Transverse colon (tissue), 4 donors: ENCODE measurements around the gene TAF1D. TPM values are rescaled to one million over a fixed set of nuclear protein-coding genes. Genes with fewer than 3 reads are reported as not detected.
"Not testable (repeated sequence)": the region's sequence is repeated elsewhere in the genome, so short reads cannot be mapped to it uniquely, and the experiment has no call there.

Source experiments
- DNase-seq: peaks from one replicate; pipeline ENCODE4 v3.0.0-alpha.2; 2019
- H3K27ac ChIP-seq, 4 donors: fragments of 200-600 bp; sonication (generic); 2 replicates each; pipeline ENCODE4 v1.5.1; 2016 to 2018; ENCODE audit warnings: inconsistent platforms in 4 of 4
- H3K27me3 ChIP-seq: fragments of 200-600 bp; sonication (generic); 2 replicates; pipeline ENCODE4 v1.5.1; 2017; ENCODE audit warnings: inconsistent platforms
- H3K36me3 ChIP-seq, 4 donors: fragments of 200-600 bp; sonication (generic); 2 replicates each; pipeline ENCODE4 v1.5.1; 2017 to 2019; ENCODE audit warnings: inconsistent platforms in 4 of 4
- H3K4me1 ChIP-seq, 4 donors: fragments of 200-600 bp; sonication (generic); 2 replicates each; pipeline ENCODE4 v1.5.1; 2017 to 2020; ENCODE audit warnings: inconsistent platforms in 4 of 4
- H3K4me3 ChIP-seq, 4 donors: fragments of 200-600 bp; sonication (generic); 1 replicate in 1 of 4; 2 replicates in 3 of 4; pipeline versions ENCODE4 v1.5.1 to v1.6.1; 2017 to 2019; ENCODE audit warnings: inconsistent platforms in 4 of 4
- H3K9me3 ChIP-seq, 2 donors: fragments of 200-600 bp; sonication (generic); 2 replicates each; pipeline ENCODE4 v1.5.1; 2017 to 2019; ENCODE audit warnings: inconsistent platforms in 2 of 2
- EP300 ChIP-seq: sonication (generic); formaldehyde crosslinking; IDR thresholded peaks from one replicate; pipeline ENCODE4 v1.6.1; 2017; ENCODE audit warnings: antibody characterized with exemption, low read depth
- POLR2A ChIP-seq: fragments of 450-650 bp; IDR thresholded peaks from one replicate; pipeline ENCODE4 v1.6.1; 2016; ENCODE audit warnings: antibody characterized with exemption, mild to moderate bottlenecking, moderate library complexity
- POLR2AphosphoS5 ChIP-seq, 3 donors: sonication (generic); formaldehyde crosslinking; IDR thresholded peaks; one replicate each; pipeline ENCODE4 v1.6.1; 2016; ENCODE audit warnings: antibody characterized with exemption in 3 of 3
- WGBS, 2 donors: methylation state at CpG; one replicate each; pipeline ENCODE4 v1.1.5; 2018; ENCODE audit warnings: low coverage in 1 of 2; 5-methylcytosine and 5-hydroxymethylcytosine counted together
- in situ Hi-C, 4 donors: fragments of 200-750 bp; cut with MboI; loops; one replicate each; pipeline versions ENCODE4 v1.15.0 to v1.15.1; 2017; ENCODE audit warnings: low sequenced_read_pairs in 3 of 4, low pct_ligation_motif_present in 1 of 4, low pct_unique_long_range_greater_than_20kb in 1 of 4
- intact Hi-C: fragments of 100-400 bp; cut with DNase I; formaldehyde crosslinking; loops from one replicate; pipeline ENCODE4 v1.15.1; 2023; ENCODE audit warnings: low total_unique reads
- total RNA-seq, 4 donors: library from RNA; depleted of rRNA; stranded (reverse); fragments of >200 nt; gene quantifications; one replicate each; pipeline ENCODE4 v1.1.0, GENCODE V29; 2016
- TF ChIP-seq, protein P1 (sequence below), 5 experiments: fragments of 200-600 bp in 3 of 5; fragments of 450-650 bp in 2 of 5; sonication (generic) in 3 of 5; IDR thresholded peaks; 1 replicate in 2 of 5; 2 replicates in 3 of 5; pipeline ENCODE4 v1.5.1; 2016 to 2017; ENCODE audit warnings: antibody characterized with exemption in 5 of 5, inconsistent platforms in 3 of 5, mild to moderate bottlenecking in 2 of 5, moderate library complexity in 1 of 5

TAF1D gene
- total RNA-seq, 4 donors from 2014 or later, result 105 to 444 (median 166) TPM

DNA sequence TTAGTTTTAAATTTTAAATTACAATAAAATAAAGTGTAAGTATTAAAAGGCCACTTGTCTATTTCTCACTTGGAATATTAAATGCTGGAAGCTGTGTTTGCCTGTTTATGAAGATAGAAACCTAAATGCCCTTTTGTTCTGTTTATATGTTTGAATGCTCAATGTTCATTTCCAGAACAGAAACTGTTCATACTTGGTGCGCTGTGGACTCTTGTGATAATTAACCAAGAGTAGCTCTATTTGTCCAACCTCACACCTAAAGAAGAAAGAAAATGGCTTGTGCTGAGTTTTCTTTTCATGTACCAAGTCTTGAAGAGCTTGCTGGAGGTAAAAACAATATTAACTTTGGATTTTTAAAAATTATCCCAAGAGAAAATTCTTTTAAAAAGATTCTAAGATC is 5.8 kb upstream of the TAF1D start:
- Histone ChIP-seq H3K4me1 (peaks cover 6 to 48% (median 27%) of the 10 kb centered on the region in 4 donors), H3K27me3 (no peaks in the 10 kb centered on the region), H3K4me3 (no peak overlapping the region), H3K9me3 (no peaks in the 10 kb centered on the region), H3K36me3 (peaks cover 0 to 4% (median 2%) of the 10 kb centered on the region in 4 donors), H3K27ac (peak overlapping the region in 1 of 4 donors; percentile 2)
- 36 to 50% methylated on average over 1 of the region's 1 CpG for WGBS, 2 donors
- DNase-seq, result no peak
- TF ChIP-seq POLR2AphosphoS5 (IDR thresholded peaks at IDR 0.05), result no peak
- no peak for TF ChIP-seq EP300
- TF ChIP-seq POLR2A, result no peak
- TF ChIP-seq, protein P1, sequence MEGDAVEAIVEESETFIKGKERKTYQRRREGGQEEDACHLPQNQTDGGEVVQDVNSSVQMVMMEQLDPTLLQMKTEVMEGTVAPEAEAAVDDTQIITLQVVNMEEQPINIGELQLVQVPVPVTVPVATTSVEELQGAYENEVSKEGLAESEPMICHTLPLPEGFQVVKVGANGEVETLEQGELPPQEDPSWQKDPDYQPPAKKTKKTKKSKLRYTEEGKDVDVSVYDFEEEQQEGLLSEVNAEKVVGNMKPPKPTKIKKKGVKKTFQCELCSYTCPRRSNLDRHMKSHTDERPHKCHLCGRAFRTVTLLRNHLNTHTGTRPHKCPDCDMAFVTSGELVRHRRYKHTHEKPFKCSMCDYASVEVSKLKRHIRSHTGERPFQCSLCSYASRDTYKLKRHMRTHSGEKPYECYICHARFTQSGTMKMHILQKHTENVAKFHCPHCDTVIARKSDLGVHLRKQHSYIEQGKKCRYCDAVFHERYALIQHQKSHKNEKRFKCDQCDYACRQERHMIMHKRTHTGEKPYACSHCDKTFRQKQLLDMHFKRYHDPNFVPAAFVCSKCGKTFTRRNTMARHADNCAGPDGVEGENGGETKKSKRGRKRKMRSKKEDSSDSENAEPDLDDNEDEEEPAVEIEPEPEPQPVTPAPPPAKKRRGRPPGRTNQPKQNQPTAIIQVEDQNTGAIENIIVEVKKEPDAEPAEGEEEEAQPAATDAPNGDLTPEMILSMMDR (IDR thresholded peaks at IDR 0.05), result no peak
- intact Hi-C loops (no loop called here), in situ Hi-C loops (loop anchor here in 2 of 4 donors (25.0 kb wide), 1 partner anchor 740 kb away; the partner anchor contains the start of genes ANKRD49 (in 2 of the 2) and MRE11 (in 2 of the 2))

- Histone ChIP-seq H3K27me3 (no peaks in the 10 kb centered on the region), H3K4me1 (peaks cover 6 to 49% (median 28%) of the 10 kb centered on the region in 4 donors), H3K4me3 (no peak overlapping the region), H3K27ac (peak overlapping the region in 1 of 4 donors; percentile 98), H3K9me3 (no peaks in the 10 kb centered on the region), H3K36me3 (peaks cover 0 to 4% (median 2%) of the 10 kb centered on the region in 4 donors)
- intact Hi-C loops (no loop called here), in situ Hi-C loops (loop anchor here in 2 of 4 donors (25.0 kb wide), 1 partner anchor 741 kb away; the partner anchor contains the start of genes ANKRD49 (in 2 of the 2) and MRE11 (in 2 of the 2))
- no peak for DNase-seq
- 35 to 56% methylated on average over 2 of the region's 2 CpGs for WGBS, 2 donors
- no peak for TF ChIP-seq EP300
- TF ChIP-seq, protein P1 (IDR thresholded peaks at IDR 0.05), result no peak
- TF ChIP-seq POLR2AphosphoS5 (IDR thresholded peaks at IDR 0.05), result no peak
- TF ChIP-seq POLR2A, result no peak
Measured at GRCh38 chr11:93746101-93746500, 4.8 kb upstream of the TAF1D start.

DNA sequence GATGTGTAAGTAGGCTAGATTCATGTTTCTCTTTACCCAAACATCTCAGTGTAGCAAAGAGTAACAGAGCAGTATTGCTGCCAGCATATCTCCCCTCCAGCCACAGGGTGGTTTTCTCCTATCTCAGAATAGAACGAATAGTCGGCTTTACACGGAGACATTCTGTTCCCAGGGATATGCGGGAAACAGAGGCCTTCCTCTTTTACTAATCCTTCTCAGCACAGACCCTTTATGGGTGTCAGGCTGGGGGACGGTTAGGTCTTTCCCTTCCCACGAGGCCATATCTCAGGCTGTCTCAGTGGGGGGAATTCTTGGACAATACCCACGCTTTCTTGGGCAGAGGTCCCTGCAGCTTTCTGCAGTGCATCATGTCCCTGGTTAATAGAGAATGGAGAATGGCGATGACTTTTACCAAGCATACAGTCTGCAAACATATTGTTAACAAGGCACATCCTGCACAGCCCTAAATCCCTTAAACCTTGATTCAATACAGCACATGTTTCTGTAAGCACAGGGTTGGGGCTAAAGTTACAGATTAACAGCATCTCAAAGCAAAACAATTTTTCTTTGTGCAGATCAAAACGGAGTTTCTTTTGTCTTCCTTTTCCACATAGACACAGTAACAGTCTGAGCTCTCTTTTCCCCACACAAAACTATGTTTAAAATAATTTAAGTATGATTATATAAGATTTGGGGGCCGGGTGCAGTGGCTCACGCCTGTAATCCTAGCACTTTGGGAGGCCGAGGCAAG is 3.9 kb upstream of the TAF1D start:
- intact Hi-C loops, H3K36me3 ChIP-seq, H3K9me3 ChIP-seq, DNase-seq, H3K27me3 ChIP-seq: not testable (repeated sequence)
- 43 to 51% methylated on average over 4 to 12 of the region's 12 CpGs for WGBS, 2 donors
- H3K27ac ChIP-seq, result peak overlapping the region; percentile 33 to 98 (median 84)
- peak overlapping the region in 1 of 4 donors; percentile 5 for H3K4me3 ChIP-seq
- peaks cover 6 to 49% (median 29%) of the 10 kb centered on the region in 4 donors for H3K4me1 ChIP-seq
- in situ Hi-C loops, result loop anchor here in 2 of 4 donors (25.0 kb wide), 1 partner anchor 742 kb away; the partner anchor contains the start of genes ANKRD49 (in 2 of the 2) and MRE11 (in 2 of the 2)

- H3K4me1 ChIP-seq, result peaks cover 10 to 52% (median 33%) of the 10 kb centered on the region in 4 donors
- peak overlapping the region; percentile 33 to 98 (median 84) for H3K27ac ChIP-seq
- H3K27me3 ChIP-seq, result no peaks in the 10 kb centered on the region
- H3K36me3 ChIP-seq, result peaks cover 0 to 4% (median 2%) of the 10 kb centered on the region in 4 donors
- intact Hi-C loops (no loop called here), in situ Hi-C loops (loop anchor here in 2 of 4 donors (25.0 kb wide), 1 partner anchor 743 kb away; the partner anchor contains the start of genes ANKRD49 (in 2 of the 2) and MRE11 (in 2 of the 2))
- TF ChIP-seq, protein P1 (IDR thresholded peaks at IDR 0.05), result no peak
- TF ChIP-seq POLR2A, result no peak
- no peak for TF ChIP-seq POLR2AphosphoS5 (IDR thresholded peaks at IDR 0.05)
- TF ChIP-seq EP300, result no peak
- no peaks in the 10 kb centered on the region for H3K9me3 ChIP-seq
- WGBS, 2 donors, result 28 to 58% methylated on average over 7 of the region's 7 CpGs
- H3K4me3 ChIP-seq, result no peak overlapping the region
- no peak for DNase-seq
Measured at GRCh38 chr11:93744669-93745004, 3.3 kb upstream of the TAF1D start.
